ENCODE measurements around the gene GALNT9.

DNA sequence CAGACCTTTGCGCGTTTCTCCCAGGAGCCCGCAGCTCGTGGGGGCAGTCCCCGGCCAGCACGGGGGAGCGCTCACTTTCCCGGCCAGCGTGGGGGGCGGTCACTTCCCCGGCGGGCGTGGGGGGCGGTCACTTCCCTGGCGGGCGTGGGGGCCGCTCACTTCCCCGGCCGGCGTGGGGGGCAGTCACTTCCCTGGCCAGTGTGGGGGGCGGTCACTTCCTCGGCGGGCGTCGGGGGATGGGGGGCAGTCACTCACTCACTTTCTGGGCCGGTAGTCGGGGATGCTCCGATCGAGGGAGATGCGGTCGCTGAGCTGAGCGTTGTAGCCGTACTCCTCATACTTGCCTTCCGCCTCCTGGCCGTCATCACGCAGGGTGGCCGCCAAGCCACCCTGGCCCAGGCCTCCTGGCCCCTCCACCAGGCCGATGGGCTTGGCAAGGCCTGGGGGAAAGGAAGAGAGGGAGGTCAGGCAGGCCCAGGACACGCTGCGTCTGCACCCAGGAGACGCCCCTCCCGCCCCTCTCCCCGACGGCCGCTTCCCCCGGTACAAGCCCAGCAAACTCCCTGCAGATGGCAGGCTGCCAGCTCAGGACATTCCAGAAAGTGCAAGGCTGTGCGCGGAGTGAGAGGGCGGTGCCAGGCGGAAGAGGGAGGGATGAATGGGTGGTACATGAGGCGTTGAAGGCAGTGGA lies 43.3 kb downstream of the GALNT9 start:
- TF ChIP-seq CTCF (IDR thresholded peaks at IDR 0.05) (no peak), POLR2A (IDR thresholded peaks at IDR 0.05) (no peak), EP300 (IDR thresholded peaks at IDR 0.05) (no peak)
